Pulmonary artery endothelial cell (primary cell): ENCODE results near the gene FAM222A. TPM values are rescaled to one million over a fixed set of nuclear protein-coding genes. Genes with fewer than 3 reads are reported as not detected.

Experiments used
- DNase-seq: peaks from one replicate; pipeline ENCODE4 v3.0.0-alpha.2; 2011; ENCODE audit warnings: low read depth, low spot score
- total RNA-seq: library from RNA; depleted of rRNA; stranded (reverse); fragments of >200 nt; gene quantifications from 2 replicates; pipeline ENCODE4 v1.2.3, GENCODE V29; 2014

Gene FAM222A
- total RNA-seq, 1 donor from 2014 or later = 0.26 TPM

DNA sequence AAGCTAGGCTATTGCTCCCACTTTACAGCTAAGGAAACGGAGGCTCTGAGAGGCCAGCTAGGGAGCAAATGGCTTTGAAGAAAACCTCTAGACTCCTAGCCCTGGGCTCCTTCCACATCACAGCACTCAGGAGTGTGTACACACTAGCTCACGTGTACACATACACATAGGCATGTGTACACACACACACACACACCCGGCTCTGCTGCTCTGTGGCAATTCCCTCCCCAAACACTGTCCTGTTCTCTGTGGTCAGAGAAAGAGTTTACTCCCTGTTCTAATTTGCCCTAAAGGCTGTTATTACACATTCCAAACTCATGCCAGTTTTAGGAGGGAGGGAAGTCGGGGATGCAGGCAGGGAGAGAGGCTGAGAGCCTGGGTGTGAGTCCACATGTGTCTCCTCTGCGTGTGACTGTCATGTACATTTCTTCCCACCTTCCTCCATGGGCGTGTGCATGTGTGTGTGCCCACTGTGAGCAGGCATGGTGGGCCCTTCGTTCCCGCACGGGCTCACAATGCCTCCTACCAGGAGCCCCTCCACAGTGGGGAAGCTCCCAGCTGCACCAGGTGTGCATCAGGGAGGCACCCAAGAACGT is 105.4 kb downstream of the FAM222A start:
- no peak for DNase-seq

Other genes starting within 250 kb of the FAM222A start
- 88.1 and 102 TPM in 2 replicates for gene KCTD10, start 236.5 kb upstream of the FAM222A start, total RNA-seq
- gene UBE3B, start 236.2 kb upstream of the FAM222A start, total RNA-seq = 35.3 and 49.3 TPM in 2 replicates
- gene MMAB, start 140.3 kb upstream of the FAM222A start, total RNA-seq = 38.6 and 43.5 TPM in 2 replicates
- 19.7 and 32.5 TPM in 2 replicates for gene MVK, start 140.0 kb upstream of the FAM222A start, total RNA-seq
- 0.92 and 1.7 TPM in 2 replicates for gene TRPV4, start 119.6 kb downstream of the FAM222A start, total RNA-seq
- 66.0 and 66.3 TPM in 2 replicates for gene GLTP, start 166.7 kb downstream of the FAM222A start, total RNA-seq
- gene TCHP, start 186.4 kb downstream of the FAM222A start, total RNA-seq = 11.6 and 15.1 TPM in 2 replicates